ENCODE results near the gene BRAF.
"Not testable (repeated sequence)": the region's sequence is repeated elsewhere in the genome, so short reads cannot be mapped to it uniquely, and the experiment has no call there.

Gene BRAF

GRCh38 chr7:140674356-140674800 is 250.4 kb downstream of the BRAF start:
- peak; percentile 31 for DNase-seq
- in situ Hi-C loops (cut with MboI; ENCODE audit: low pct_unique_long_range_greater_than_20kb, low sequenced_read_pairs) = no loop called here

GRCh38 chr7:140673774-140674155 is 251.0 kb downstream of the BRAF start:
- no peak for DNase-seq
- in situ Hi-C loops (cut with MboI; ENCODE audit: low pct_unique_long_range_greater_than_20kb, low sequenced_read_pairs) = no loop called here

- in situ Hi-C loops (cut with MboI; ENCODE audit: low pct_unique_long_range_greater_than_20kb, low sequenced_read_pairs) = no loop called here
- DNase-seq = peak; percentile 64
Observed at GRCh38 chr7:140673063-140673773, 251.5 kb downstream of the BRAF start.

- peak; percentile 34 for DNase-seq
- in situ Hi-C loops (cut with MboI; ENCODE audit: low pct_unique_long_range_greater_than_20kb, low sequenced_read_pairs) = no loop called here
Observed at GRCh38 chr7:140672382-140673062, 252.2 kb downstream of the BRAF start, which contains the start of gene ADCK2. Gene ADCK2, plus strand, starts transcription at chr7:140672945. Its CDS starts 386 bp downstream, at chr7:140673331.

GRCh38 chr7:140671966-140672365 is 252.8 kb downstream of the BRAF start:
- in situ Hi-C loops (cut with MboI; ENCODE audit: low pct_unique_long_range_greater_than_20kb, low sequenced_read_pairs) = no loop called here
- DNase-seq = no peak

GRCh38 chr7:140670343-140670935 is 254.3 kb downstream of the BRAF start:
- DNase-seq = no peak
- in situ Hi-C loops (cut with MboI; ENCODE audit: low pct_unique_long_range_greater_than_20kb, low sequenced_read_pairs) = no loop called here

- in situ Hi-C loops (cut with MboI; ENCODE audit: low pct_unique_long_range_greater_than_20kb, low sequenced_read_pairs) = loop anchor here (10.0 kb wide), 1 partner anchor 345 kb away; the partner anchor contains the start of gene MRPS33
- not testable (repeated sequence) for DNase-seq
Observed at GRCh38 chr7:140669862-140670261, 254.9 kb downstream of the BRAF start.

GRCh38 chr7:140669352-140669751 is 255.4 kb downstream of the BRAF start:
- in situ Hi-C loops (cut with MboI; ENCODE audit: low pct_unique_long_range_greater_than_20kb, low sequenced_read_pairs) = loop anchor here (10.0 kb wide), 1 partner anchor 345 kb away; the partner anchor contains the start of gene MRPS33

More at GRCh38 chr7:140669352-140669751, 255.4 kb downstream of the BRAF start:
- no peak for DNase-seq
